MCF 10A (cell line): ENCODE data around the gene PANK2. TPM values are rescaled to one million over a fixed set of nuclear protein-coding genes. Genes with fewer than 3 reads are reported as not detected.
A peak's percentile ranks its signal among the peaks of the same experiment; 100 is the strongest.

Source experiments
- BruUV-seq: library from RNA; stranded (reverse); fragments of 400-500 nt; replicated peaks from 2 replicates; lab custom pipeline; 2021; lab: Mats Ljungman, UMichigan
- CTCF ChIA-PET: fragments of 300-600 bp; sonication (Branson Sonifier 250); formaldehyde crosslinking; extraction: SDS; loops from one replicate; lab custom pipeline; 2021; ENCODE audit warnings: antibody characterized with exemption, inconsistent platforms; lab: Yijun Ruan, JAX
- POLR2A ChIA-PET: fragments of 300-600, 350-650 bp; sonication (Branson Sonifier 250); formaldehyde crosslinking; extraction: SDS; loops from one replicate; lab custom pipeline; 2020; ENCODE audit warnings: antibody characterized with exemption, inconsistent platforms; lab: Yijun Ruan, JAX
- DNase-seq: peaks from one replicate; pipeline ENCODE4 v3.0.0-alpha.2; 2018; ENCODE audit not compliant: unreplicated experiment
- H3K27ac Mint-ChIP-seq: one replicate; pipeline ENCODE4 v1.8.0; 2022; ENCODE audit warnings: mild to moderate bottlenecking, low read depth, mixed read lengths; ENCODE audit not compliant: unreplicated experiment
- H3K27me3 Mint-ChIP-seq: one replicate; pipeline ENCODE4 v1.8.0; 2022; ENCODE audit warnings: mixed read lengths; ENCODE audit not compliant: insufficient read depth, unreplicated experiment
- H3K36me3 Mint-ChIP-seq: one replicate; pipeline ENCODE4 v1.8.0; 2022; ENCODE audit warnings: mild to moderate bottlenecking, moderate library complexity, mixed read lengths; ENCODE audit not compliant: insufficient read depth, unreplicated experiment
- H3K4me1 Mint-ChIP-seq: one replicate; pipeline ENCODE4 v1.8.0; 2022; ENCODE audit warnings: mixed read lengths; ENCODE audit not compliant: insufficient read depth, unreplicated experiment
- H3K4me3 Mint-ChIP-seq: one replicate; pipeline ENCODE4 v1.8.0; 2022; ENCODE audit warnings: mild to moderate bottlenecking, moderate library complexity, mixed read lengths; ENCODE audit not compliant: unreplicated experiment
- H3K9me3 Mint-ChIP-seq: one replicate; pipeline ENCODE4 v1.8.0; 2022; ENCODE audit warnings: mixed read lengths; ENCODE audit not compliant: unreplicated experiment
- intact Hi-C: fragments of 100-400 bp; cut with micrococcal nuclease; formaldehyde crosslinking; loops from 2 replicates; pipeline ENCODE4 v1.14.1; 2022
- total RNA-seq: library from RNA; stranded (reverse); gene quantifications from 2 replicates; pipeline ENCODE4 v1.2.3, GENCODE V29; 2022
- TF ChIP-seq, protein P1 (sequence below): fragments of 200-600 bp; IDR thresholded peaks from one replicate; pipeline ENCODE4 v1.8.0; 2022; ENCODE audit warnings: antibody characterized with exemption, mild to moderate bottlenecking; ENCODE audit not compliant: unreplicated experiment

PANK2 gene
- total RNA-seq, 1 experiment from 2014 or later = 29.2 TPM

- H3K4me3 Mint-ChIP-seq = peak overlapping the region; percentile 61
- POLR2A ChIA-PET = interaction anchor here (0.7 to 1.8 kb wide), 8 partner anchors 9 to 81 kb away, joined by 3 to 7 read pairs (median 4); no protein-coding TSS in a partner anchor
- H3K27ac Mint-ChIP-seq = peak overlapping the region; percentile 81
- H3K9me3 Mint-ChIP-seq = no peaks in the 10 kb centered on the region
- H3K27me3 Mint-ChIP-seq = no peaks in the 10 kb centered on the region
- BruUV-seq = no TSS peak
- CTCF ChIA-PET = interaction anchor here (0.5 to 0.8 kb wide), 7 partner anchors 21 to 258 kb away, joined by 3 to 6 read pairs (median 3); no protein-coding TSS in a partner anchor
- intact Hi-C loops = no loop called here
- peaks cover 46% of the 10 kb centered on the region for H3K36me3 Mint-ChIP-seq
- TF ChIP-seq, protein P1, sequence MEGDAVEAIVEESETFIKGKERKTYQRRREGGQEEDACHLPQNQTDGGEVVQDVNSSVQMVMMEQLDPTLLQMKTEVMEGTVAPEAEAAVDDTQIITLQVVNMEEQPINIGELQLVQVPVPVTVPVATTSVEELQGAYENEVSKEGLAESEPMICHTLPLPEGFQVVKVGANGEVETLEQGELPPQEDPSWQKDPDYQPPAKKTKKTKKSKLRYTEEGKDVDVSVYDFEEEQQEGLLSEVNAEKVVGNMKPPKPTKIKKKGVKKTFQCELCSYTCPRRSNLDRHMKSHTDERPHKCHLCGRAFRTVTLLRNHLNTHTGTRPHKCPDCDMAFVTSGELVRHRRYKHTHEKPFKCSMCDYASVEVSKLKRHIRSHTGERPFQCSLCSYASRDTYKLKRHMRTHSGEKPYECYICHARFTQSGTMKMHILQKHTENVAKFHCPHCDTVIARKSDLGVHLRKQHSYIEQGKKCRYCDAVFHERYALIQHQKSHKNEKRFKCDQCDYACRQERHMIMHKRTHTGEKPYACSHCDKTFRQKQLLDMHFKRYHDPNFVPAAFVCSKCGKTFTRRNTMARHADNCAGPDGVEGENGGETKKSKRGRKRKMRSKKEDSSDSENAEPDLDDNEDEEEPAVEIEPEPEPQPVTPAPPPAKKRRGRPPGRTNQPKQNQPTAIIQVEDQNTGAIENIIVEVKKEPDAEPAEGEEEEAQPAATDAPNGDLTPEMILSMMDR = no peak
- DNase-seq = peak; percentile 31
- peaks cover 25% of the 10 kb centered on the region for H3K4me1 Mint-ChIP-seq
Measured at GRCh38 chr20:3932681-3933080, 43.5 kb downstream of the PANK2 start.

- no peaks in the 10 kb centered on the region for H3K9me3 Mint-ChIP-seq
- H3K36me3 Mint-ChIP-seq = peaks cover 45% of the 10 kb centered on the region
- H3K27ac Mint-ChIP-seq = peak overlapping the region; percentile 81
- TF ChIP-seq, protein P1 = no peak
- ChIA-PET CTCF (interaction anchor here (0.5 to 0.8 kb wide), 3 partner anchors 22 to 32 kb away, joined by 3 to 4 read pairs (median 3); no protein-coding TSS in a partner anchor), POLR2A (interaction anchor here (1.2 to 1.8 kb wide), 4 partner anchors 10 to 43 kb away, joined by 3 to 7 read pairs (median 6); no protein-coding TSS in a partner anchor)
- no peak for DNase-seq
- intact Hi-C loops = no loop called here
- BruUV-seq = no TSS peak
- peaks cover 20% of the 10 kb centered on the region for H3K4me1 Mint-ChIP-seq
- H3K27me3 Mint-ChIP-seq = no peaks in the 10 kb centered on the region
- H3K4me3 Mint-ChIP-seq = peak overlapping the region; percentile 61
Measured at GRCh38 chr20:3933218-3933617, 44.0 kb downstream of the PANK2 start.

DNA sequence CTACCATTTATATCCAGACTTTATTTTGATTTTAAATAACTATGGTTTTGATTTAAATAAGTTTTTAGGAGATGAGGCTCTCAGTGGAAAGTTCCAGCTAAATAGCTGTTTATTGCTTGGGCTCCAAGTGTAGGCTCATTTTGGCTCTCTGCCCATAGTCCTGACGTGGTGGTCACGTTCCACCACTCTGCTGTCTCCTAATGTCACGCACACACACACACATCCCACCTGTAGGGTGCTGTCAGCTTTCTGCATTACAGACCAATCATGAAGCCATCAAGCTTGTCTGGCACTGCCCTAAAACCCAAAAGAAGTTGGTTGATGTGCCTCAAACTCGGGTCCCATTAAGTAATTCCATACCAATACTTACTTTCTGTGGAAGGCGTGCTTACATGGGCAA is 45.4 kb downstream of the PANK2 start:
- TF ChIP-seq, protein P1 = no peak
- Mint-ChIP-seq H3K4me3 (no peak overlapping the region), H3K27ac (no peak overlapping the region), H3K27me3 (no peaks in the 10 kb centered on the region), H3K36me3 (peaks cover 36% of the 10 kb centered on the region), H3K9me3 (no peaks in the 10 kb centered on the region), H3K4me1 (peaks cover 12% of the 10 kb centered on the region)
- no peak for DNase-seq
- intact Hi-C loops = no loop called here
- POLR2A ChIA-PET = interaction anchor here (1.2 kb wide), 1 partner anchor 39 kb away, joined by 4 read pairs; no protein-coding TSS in a partner anchor
- CTCF ChIA-PET = no interaction called here
- no TSS peak for BruUV-seq

GRCh38 chr20:3935295-3935955 is 46.2 kb downstream of the PANK2 start:
- POLR2A ChIA-PET = no interaction called here

More at GRCh38 chr20:3935295-3935955, 46.2 kb downstream of the PANK2 start:
- Mint-ChIP-seq H3K4me3 (no peak overlapping the region), H3K27ac (no peak overlapping the region), H3K9me3 (no peaks in the 10 kb centered on the region), H3K36me3 (peaks cover 35% of the 10 kb centered on the region), H3K27me3 (no peaks in the 10 kb centered on the region), H3K4me1 (peaks cover 5% of the 10 kb centered on the region)
- TF ChIP-seq, protein P1 = no peak
- CTCF ChIA-PET = interaction anchor here (1.4 kb wide), 1 partner anchor 157 kb away, joined by 4 read pairs; no protein-coding TSS in a partner anchor
- intact Hi-C loops = no loop called here
- no TSS peak for BruUV-seq
- DNase-seq = no peak
